Body of pancreas (tissue), 4 donors: Measurements from ENCODE around the gene TMPRSS11F.

Experiments used
- POLR2A ChIP-seq, 3 donors: fragments of 450-650 bp; IDR thresholded peaks; one replicate each; pipeline ENCODE4 v1.6.1; 2016; ENCODE audit warnings: antibody characterized with exemption in 3 of 3, mild to moderate bottlenecking in 2 of 3
- TF ChIP-seq, protein P1 (sequence below), 7 experiments: fragments of 450-650 bp in 4 of 7; fragments of 200-600 bp in 3 of 7; sonication (generic) in 3 of 7; IDR thresholded peaks; one replicate each; pipeline ENCODE4 v1.5.1; 2016 to 2019; ENCODE audit warnings: antibody characterized with exemption in 7 of 7

DNA sequence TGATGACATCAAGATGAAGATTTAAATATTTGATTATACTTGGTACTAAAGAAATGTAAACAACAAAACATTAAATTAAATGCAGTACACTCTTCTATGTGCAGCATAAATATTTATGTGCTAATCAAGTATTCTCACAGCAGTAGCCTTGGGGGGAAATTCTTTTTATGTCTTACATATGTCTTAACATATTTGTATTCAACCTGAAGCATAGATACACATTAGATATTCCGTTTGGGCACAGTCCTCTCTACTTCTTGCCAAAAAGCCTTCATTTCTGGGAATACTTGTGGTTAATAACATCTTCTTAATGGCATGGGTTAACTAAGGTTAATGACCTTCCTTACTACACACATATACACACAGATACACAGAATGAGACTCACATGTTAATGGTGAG lies 19.8 kb downstream of the TMPRSS11F start:
- TF ChIP-seq, protein P1, sequence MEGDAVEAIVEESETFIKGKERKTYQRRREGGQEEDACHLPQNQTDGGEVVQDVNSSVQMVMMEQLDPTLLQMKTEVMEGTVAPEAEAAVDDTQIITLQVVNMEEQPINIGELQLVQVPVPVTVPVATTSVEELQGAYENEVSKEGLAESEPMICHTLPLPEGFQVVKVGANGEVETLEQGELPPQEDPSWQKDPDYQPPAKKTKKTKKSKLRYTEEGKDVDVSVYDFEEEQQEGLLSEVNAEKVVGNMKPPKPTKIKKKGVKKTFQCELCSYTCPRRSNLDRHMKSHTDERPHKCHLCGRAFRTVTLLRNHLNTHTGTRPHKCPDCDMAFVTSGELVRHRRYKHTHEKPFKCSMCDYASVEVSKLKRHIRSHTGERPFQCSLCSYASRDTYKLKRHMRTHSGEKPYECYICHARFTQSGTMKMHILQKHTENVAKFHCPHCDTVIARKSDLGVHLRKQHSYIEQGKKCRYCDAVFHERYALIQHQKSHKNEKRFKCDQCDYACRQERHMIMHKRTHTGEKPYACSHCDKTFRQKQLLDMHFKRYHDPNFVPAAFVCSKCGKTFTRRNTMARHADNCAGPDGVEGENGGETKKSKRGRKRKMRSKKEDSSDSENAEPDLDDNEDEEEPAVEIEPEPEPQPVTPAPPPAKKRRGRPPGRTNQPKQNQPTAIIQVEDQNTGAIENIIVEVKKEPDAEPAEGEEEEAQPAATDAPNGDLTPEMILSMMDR (IDR thresholded peaks at IDR 0.05), result no peak
- no peak for TF ChIP-seq POLR2A (IDR thresholded peaks at IDR 0.05)
